Measurements from ENCODE around the gene CENPU.
"Not testable (repeated sequence)": the region's sequence is repeated elsewhere in the genome, so short reads cannot be mapped to it uniquely, and the experiment has no call there.

CENPU gene, protein sequence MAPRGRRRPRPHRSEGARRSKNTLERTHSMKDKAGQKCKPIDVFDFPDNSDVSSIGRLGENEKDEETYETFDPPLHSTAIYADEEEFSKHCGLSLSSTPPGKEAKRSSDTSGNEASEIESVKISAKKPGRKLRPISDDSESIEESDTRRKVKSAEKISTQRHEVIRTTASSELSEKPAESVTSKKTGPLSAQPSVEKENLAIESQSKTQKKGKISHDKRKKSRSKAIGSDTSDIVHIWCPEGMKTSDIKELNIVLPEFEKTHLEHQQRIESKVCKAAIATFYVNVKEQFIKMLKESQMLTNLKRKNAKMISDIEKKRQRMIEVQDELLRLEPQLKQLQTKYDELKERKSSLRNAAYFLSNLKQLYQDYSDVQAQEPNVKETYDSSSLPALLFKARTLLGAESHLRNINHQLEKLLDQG

GRCh38 chr4:184733654-184734524, at the start of gene CENPU:
CENPU (minus strand) TSS chr4:184734096; CDS start chr4:184734062, 34 bp downstream.
- DNase-seq (ENCODE audit: low read depth): peak; percentile 98

GRCh38 chr4:184782731-184783373, 49.0 kb upstream of the CENPU start:
- no peak for DNase-seq (ENCODE audit: low read depth)

DNA sequence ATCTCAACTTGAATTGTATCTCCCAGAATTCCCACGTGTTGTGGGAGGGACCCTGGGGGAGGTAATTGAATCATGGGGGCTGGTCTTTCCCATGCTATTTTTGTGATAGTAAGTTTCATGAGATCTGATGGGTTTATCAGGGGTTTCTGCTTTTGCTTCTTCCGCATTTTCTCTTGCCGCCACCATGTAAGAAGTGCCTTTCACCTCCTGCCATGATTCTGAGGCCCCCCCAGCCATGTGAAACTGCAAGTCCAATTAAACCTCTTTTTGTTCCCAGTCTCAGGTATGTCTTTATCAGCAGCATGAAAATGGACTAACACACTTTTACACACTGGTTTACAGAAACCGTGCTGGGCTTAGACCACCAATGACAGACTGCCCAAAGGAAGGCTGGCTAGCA, 45.3 kb upstream of the CENPU start:
- not testable (repeated sequence) for DNase-seq (ENCODE audit: low read depth)

- no peak for DNase-seq (ENCODE audit: low read depth)
Observed at GRCh38 chr4:184778325-184778724, 44.4 kb upstream of the CENPU start.

GRCh38 chr4:184776821-184777220, 42.9 kb upstream of the CENPU start:
- DNase-seq (ENCODE audit: low read depth): no peak

DNA sequence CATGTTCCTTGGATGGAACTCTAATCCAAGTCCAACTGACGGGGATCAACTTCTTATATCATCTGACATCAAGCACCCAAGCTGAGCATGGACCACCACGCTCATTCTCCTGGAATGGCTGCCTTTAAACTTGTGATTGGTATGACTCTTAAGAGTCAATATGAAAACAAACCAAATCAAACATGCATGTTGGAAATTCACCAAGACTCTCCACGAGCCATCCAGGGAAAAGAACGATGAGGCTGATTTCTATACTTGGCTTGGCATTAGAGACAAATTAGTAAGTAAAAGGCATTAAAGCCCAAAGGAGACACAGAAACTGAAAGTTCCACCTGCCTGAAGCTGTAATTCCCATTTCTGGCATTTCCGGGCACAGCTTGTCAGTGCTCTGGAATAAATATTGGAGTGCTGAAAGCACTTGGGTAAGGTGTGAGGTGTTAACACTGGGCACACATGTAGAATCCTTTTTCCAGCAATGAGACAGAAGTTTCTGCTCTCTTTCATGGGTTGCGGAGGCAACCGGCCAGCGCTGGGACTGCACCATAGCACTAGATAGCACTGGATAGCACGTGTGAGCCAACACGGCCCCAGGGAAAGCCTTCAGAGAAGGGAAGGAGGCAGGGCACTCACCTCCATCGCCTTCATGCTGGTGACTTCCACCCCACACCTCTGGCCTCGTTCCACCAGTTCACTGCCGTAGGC, 42.1 kb upstream of the CENPU start:
- DNase-seq (ENCODE audit: low read depth): no peak

DNA sequence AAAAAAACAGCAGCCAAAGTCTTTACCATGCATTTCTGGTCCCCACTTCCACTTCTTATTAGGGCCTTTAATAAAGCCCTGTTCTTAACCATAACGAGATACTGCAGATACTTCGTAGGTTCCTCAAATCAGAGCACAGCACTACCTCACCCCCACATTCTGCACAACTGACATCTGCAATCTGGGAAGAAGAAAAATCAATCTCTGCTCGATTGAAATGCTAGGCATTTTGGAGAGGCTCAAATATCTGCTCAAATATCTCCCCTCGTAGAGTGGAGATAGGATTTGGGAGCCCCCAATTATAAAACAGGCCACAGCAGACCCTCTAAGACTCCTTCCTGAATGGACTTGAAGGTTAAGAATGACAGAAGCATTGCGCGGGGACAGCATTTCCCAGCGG, 40.3 kb upstream of the CENPU start:
- no peak for DNase-seq (ENCODE audit: low read depth)

DNA sequence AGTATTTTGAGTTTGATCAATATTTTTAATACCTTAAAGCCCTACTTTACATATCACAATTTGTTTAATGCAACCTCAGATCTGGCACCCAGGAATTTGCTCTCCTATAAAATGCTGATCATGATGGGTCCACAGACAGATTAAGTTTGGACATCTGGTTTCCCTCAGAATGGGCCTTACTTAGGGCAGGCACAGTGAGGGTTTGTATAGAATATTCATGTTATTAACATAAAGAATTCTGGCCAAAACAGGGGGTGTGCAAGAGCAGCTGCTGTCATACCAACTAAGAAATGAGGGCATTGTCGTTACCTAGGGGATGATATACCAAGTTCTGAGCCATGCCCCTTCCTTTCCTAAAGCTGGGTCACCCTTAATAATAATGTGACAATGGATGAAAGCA, 37.5 kb upstream of the CENPU start:
- DNase-seq (ENCODE audit: low read depth): no peak

- DNase-seq (ENCODE audit: low read depth): no peak
Observed at GRCh38 chr4:184769141-184769765, 35.4 kb upstream of the CENPU start.

GRCh38 chr4:184768296-184768695, 34.4 kb upstream of the CENPU start:
- DNase-seq (ENCODE audit: low read depth): no peak

- no peak for DNase-seq (ENCODE audit: low read depth)
Observed at GRCh38 chr4:184766446-184766845, 32.5 kb upstream of the CENPU start.

DNA sequence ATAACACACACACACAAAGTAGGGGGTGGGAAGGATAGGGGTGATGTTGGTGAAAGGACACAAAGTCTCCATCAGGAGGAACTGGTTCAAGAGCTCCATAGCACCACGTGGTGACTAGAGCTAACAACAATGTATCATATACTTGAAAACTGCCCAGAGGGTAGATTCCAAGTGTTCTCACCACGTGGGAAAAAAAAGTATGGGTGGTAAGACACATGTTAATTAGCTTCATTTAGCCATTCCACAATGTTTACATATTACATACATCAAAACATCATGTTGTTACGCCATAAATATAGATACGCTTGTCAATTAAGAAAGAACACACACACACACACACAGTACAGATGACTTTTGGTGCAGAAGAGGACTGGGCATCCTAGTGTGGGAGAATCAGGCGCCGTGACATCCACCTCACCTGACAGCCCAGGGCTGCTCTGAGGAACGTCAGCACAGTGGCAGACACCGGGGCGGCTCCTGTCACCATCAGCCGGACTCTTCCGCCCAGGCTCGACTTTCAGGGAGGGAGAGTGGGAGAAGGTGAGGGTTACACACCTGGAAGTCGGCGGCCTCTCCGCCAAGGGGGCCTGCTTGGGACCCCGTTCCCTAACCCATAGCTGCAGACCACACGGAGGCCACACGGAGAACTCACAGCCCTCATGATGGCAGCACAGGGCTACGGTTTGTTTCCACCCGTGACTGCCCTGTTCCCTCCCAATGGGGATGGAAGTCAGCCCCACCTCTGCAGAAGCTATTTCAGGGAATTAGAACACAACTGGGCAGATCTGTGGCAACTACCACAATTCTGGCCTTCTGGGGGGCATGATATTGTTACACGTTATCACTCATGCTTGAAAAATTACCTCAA, 31.8 kb upstream of the CENPU start:
- DNase-seq (ENCODE audit: low read depth): no peak

- DNase-seq (ENCODE audit: low read depth): no peak
Observed at GRCh38 chr4:184764601-184765000, 30.7 kb upstream of the CENPU start.

GRCh38 chr4:184763150-184763780, 29.4 kb upstream of the CENPU start:
- DNase-seq (ENCODE audit: low read depth): no peak

GRCh38 chr4:184762100-184762499, 28.2 kb upstream of the CENPU start:
- no peak for DNase-seq (ENCODE audit: low read depth)

GRCh38 chr4:184760681-184761080, 26.8 kb upstream of the CENPU start:
- DNase-seq (ENCODE audit: low read depth): no peak

GRCh38 chr4:184757810-184758209, 23.9 kb upstream of the CENPU start:
- DNase-seq (ENCODE audit: low read depth): no peak

DNA sequence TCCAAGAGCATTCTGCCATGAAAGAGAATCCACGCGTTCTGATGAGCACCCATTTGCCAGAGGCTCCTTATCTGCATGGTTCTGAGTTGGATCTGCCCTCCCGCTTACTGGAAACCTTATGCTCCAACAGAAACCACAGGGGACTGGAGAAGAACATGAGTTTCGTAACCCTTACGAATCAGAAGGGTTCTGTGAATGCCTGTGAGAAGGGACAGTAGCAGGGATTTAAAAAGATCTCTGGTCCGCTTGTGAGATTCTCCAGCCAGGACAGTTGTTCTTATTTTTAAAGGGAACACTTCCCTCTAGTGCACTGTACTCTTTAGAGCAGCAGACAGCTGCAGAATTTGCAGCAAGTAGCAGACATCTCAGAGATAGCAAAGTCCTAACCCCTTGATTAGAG, 22.5 kb upstream of the CENPU start:
- DNase-seq (ENCODE audit: low read depth): no peak

DNA sequence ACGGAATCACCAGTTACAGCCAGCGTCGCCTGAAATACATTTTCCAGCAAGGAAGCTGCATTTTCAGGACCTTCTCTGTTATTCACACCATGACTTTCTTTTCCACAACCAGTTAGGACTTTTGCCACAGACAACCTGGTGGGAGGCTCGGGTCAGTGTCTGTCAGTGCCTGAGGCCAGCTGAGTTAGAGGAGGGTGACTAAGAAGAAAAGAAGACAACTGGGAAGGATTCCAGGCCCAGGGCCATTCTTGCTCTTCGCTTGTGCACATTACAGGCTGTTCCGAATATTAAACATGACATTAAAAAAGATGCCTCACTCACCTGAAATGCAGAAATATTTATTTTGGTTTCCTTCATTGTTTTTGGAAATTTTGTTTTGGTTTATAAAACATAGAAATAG, 21.4 kb upstream of the CENPU start:
- DNase-seq (ENCODE audit: low read depth): no peak

Data from CMK (cell line).